Measurements from ENCODE around the gene GNGT1. TPM values are rescaled to one million over a fixed set of nuclear protein-coding genes. Genes with fewer than 3 reads are reported as not detected.

Gene GNGT1
- total and polyA plus RNA-seq, 2 donors (not counting 3 experiments of a cell fraction or from before 2014, with no cell fraction given), result not detected

- Histone ChIP-seq H2AFZ (ENCODE audit: low read depth, low read length) (no peak overlapping the region), H4K20me1 (replicated peaks; ENCODE audit: control insufficient read depth, extremely low read depth, insufficient read depth, low read length) (no peaks in the 10 kb centered on the region), H3K9me3 (replicated peaks; ENCODE audit: control insufficient read depth, insufficient read depth, low read length) (no peaks in the 10 kb centered on the region), H3K4me1 (ENCODE audit: control insufficient read depth, extremely low read depth, insufficient read depth, low read length) (peaks cover 21% of the 10 kb centered on the region), H3K9ac (replicated peaks; ENCODE audit: extremely low read depth, insufficient read depth, low read length) (peak overlapping the region; percentile 40), H3K4me3 (replicated peaks in 1 of 3; ENCODE audit: insufficient read depth in 1 of 3, low read depth in 1 of 3, low read length in 3 of 3) (peak overlapping the region in 2 of 3 experiments; percentile 16 to 37), H3K27ac (ENCODE audit: insufficient read depth, low read depth, low read length) (peak overlapping the region; percentile 93), H3K79me2 (ENCODE audit: control insufficient read depth, insufficient read depth, low read length) (no peaks in the 10 kb centered on the region), H3K9me1 (replicated peaks; ENCODE audit: control insufficient read depth, extremely low read depth, insufficient read depth, low read length) (no peaks in the 10 kb centered on the region), H3K27me3 (ENCODE audit: control insufficient read depth in 2 of 2, insufficient read depth in 2 of 2, low read length in 2 of 2) (no peaks in the 10 kb centered on the region), H3K36me3 (ENCODE audit: control insufficient read depth in 2 of 2, extremely low read depth in 1 of 2, insufficient read depth in 2 of 2, low read length in 2 of 2) (no peaks in the 10 kb centered on the region), H3K4me2 (ENCODE audit: insufficient read depth, low read length) (peak overlapping the region; percentile 90)
- CTCF ChIA-PET, result interaction anchor here (0.6 to 3.5 kb wide), 9 partner anchors 9 to 110 kb away, joined by 3 to 19 read pairs (median 4); partner anchors contain the start of gene GNG11
- BruUV-seq (replicated peaks), result TSS peak; percentile 100
- peak; percentile 55 for DNase-seq (ENCODE audit: low read depth, low spot score)
- intact Hi-C loops (cut with micrococcal nuclease) (loop anchor here (1.0 kb wide), 2 partner anchors 14 to 37 kb away; partner anchors contain the start of gene GNG11), dilution Hi-C loops (cut with MboI; ENCODE audit: extremely low pct_ligation_motif_present, low sequenced_read_pairs) (no loop called here)
- peak; percentile 4 for FAIRE-seq
- POLR2A ChIA-PET, result interaction anchor here (1.2 kb wide), 1 partner anchor 13 kb away, joined by 4 read pairs; no protein-coding TSS in a partner anchor
- peak; percentile 7 for TF ChIP-seq GATA2 (IDR thresholded peaks at IDR 0.05; ENCODE audit: insufficient read depth, insufficient read length, low read depth, low read length)
- TF ChIP-seq MAX (IDR thresholded peaks at IDR 0.05; ENCODE audit: insufficient read depth, insufficient read length), result no peak
- TF ChIP-seq JUN (IDR thresholded peaks at IDR 0.05; ENCODE audit: borderline replicate concordance, insufficient read depth, insufficient read length, low read depth), result no peak
Measured at GRCh38 chr7:93958651-93959050, 52.3 kb downstream of the GNGT1 start.

Small RNAs within 50 kb of the gene (small RNA-seq; reads per million reads assigned to genes)
- not detected for gene AC002076.2 (ENCODE audit: insufficient read depth, insufficient read length, low read depth, low replicate concordance)

Other genes with a start within 250 kb of the GNGT1 start
- gene TFPI2, start 15.8 kb upstream of the GNGT1 start, total RNA-seq, result 33.1 and 65.9 TPM in 2 replicates
- gene TFPI2, start 15.8 kb upstream of the GNGT1 start, polyA plus RNA-seq, result 49.9 and 57.3 TPM in 2 replicates
- gene GNG11, start 15.2 kb downstream of the GNGT1 start, total RNA-seq, result 208 and 215 TPM in 2 replicates
- 90.4 and 92.3 TPM in 2 replicates for gene GNG11, start 15.2 kb downstream of the GNGT1 start, polyA plus RNA-seq
- gene BET1, start 97.8 kb downstream of the GNGT1 start, total RNA-seq, result 23.9 and 28.4 TPM in 2 replicates
- gene BET1, start 97.8 kb downstream of the GNGT1 start, polyA plus RNA-seq, result 14.8 and 21.9 TPM in 2 replicates

All from endothelial cell of umbilical vein (primary cell).